CD4-positive, alpha-beta T cell (primary cell): ENCODE results near the gene EGFL7. TPM values are rescaled to one million over a fixed set of nuclear protein-coding genes. Genes with fewer than 3 reads are reported as not detected.

Experiments used
- ATAC-seq: fragments of 200-7000 bp; cut with Tn5 transposase; one replicate; pipeline ENCODE4 v1.10.0; 2022; ENCODE audit warnings: mild to moderate bottlenecking; ENCODE audit not compliant: poor library complexity
- CTCF ChIA-PET: fragments of 350-600 bp; sonication (Branson Sonifier 250); formaldehyde crosslinking; loops from one replicate; lab custom pipeline; 2021; ENCODE audit warnings: antibody characterized with exemption, inconsistent platforms; lab: Charles Lee
- POLR2A ChIA-PET: fragments of 350-600 bp; sonication (Branson Sonifier 250); formaldehyde crosslinking; loops from one replicate; lab custom pipeline; 2021; ENCODE audit warnings: antibody characterized with exemption, inconsistent platforms; lab: Charles Lee
- DNase-seq, 14 experiments: peaks; one replicate each; pipeline ENCODE4 v3.0.0-alpha.2; 2013 to 2020; ENCODE audit warnings: mixed read lengths in 2 of 14
- H3K27ac ChIP-seq, 2 donors: one replicate each; pipeline versions ENCODE4 v1.5.1 to v1.7.0; 2013; ENCODE audit warnings: low read length in 2 of 2, low read depth in 1 of 2, mild to moderate bottlenecking in 1 of 2
- H3K27me3 ChIP-seq, 2 experiments: 1 replicate in 1 of 2; 2 replicates in 1 of 2; pipeline versions ENCODE4 v1.6.1 to v1.7.0; 2013; ENCODE audit warnings: low read length in 2 of 2, control low read depth in 1 of 2, mild to moderate bottlenecking in 1 of 2, moderate library complexity in 1 of 2; ENCODE audit not compliant: insufficient read depth in 2 of 2, control insufficient read depth in 1 of 2
- H3K36me3 ChIP-seq: one replicate; pipeline ENCODE4 v1.6.1; 2013; ENCODE audit warnings: low read length, control low read depth; ENCODE audit not compliant: insufficient read depth
- H3K4me1 ChIP-seq: one replicate; pipeline ENCODE4 v1.6.1; 2013; ENCODE audit warnings: low read length, control low read depth; ENCODE audit not compliant: insufficient read depth
- H3K4me3 ChIP-seq: one replicate; pipeline ENCODE4 v1.5.1; 2013; ENCODE audit warnings: mild to moderate bottlenecking, low read length, moderate library complexity
- H3K9me3 ChIP-seq, 2 experiments: 1 replicate in 1 of 2; 2 replicates in 1 of 2; pipeline versions ENCODE4 v1.6.1 to v1.7.0; 2013; ENCODE audit warnings: low read length in 2 of 2, mild to moderate bottlenecking in 2 of 2, control low read depth in 1 of 2, moderate library complexity in 1 of 2; ENCODE audit not compliant: control insufficient read depth in 1 of 2, insufficient read depth in 1 of 2
- H3K27ac Mint-ChIP-seq: one replicate; pipeline ENCODE4 v1.8.0; 2020; ENCODE audit warnings: mixed read lengths
- H3K27me3 Mint-ChIP-seq: one replicate; pipeline ENCODE4 v1.8.0; 2021; ENCODE audit warnings: mixed read lengths
- H3K36me3 Mint-ChIP-seq: one replicate; pipeline ENCODE4 v1.8.0; 2021; ENCODE audit warnings: low read depth, mixed read lengths
- H3K4me1 Mint-ChIP-seq: one replicate; pipeline ENCODE4 v1.8.0; 2021; ENCODE audit warnings: low read depth, mixed read lengths
- H3K4me3 Mint-ChIP-seq: one replicate; pipeline ENCODE4 v1.8.0; 2020; ENCODE audit warnings: mild to moderate bottlenecking, mixed read lengths
- H3K9me3 Mint-ChIP-seq: one replicate; pipeline ENCODE4 v1.8.0; 2020; ENCODE audit warnings: mixed read lengths
- intact Hi-C, 2 experiments: fragments of 100-400 bp; cut with DNase I in 1 of 2; cut with micrococcal nuclease in 1 of 2; formaldehyde crosslinking; loops; one replicate each; pipeline versions ENCODE4 v1.15.1 to v1.9.0; 2023 to 2025; cut with DNase I, micrococcal nuclease
- total RNA-seq, 174 experiments: library from RNA in 2 of 174; stranded (reverse) in 2 of 174; gene quantifications; one replicate each; pipeline ENCODE4 v1.2.3 and lab custom pipeline; 2021 to 2026
- TF ChIP-seq, protein P1 (sequence below): fragments of 200-600 bp; IDR thresholded peaks from one replicate; pipeline ENCODE4 v1.8.0; 2022; ENCODE audit warnings: antibody characterized with exemption, mild to moderate bottlenecking

EGFL7 gene
- total RNA-seq, 2 experiments from 2014 or later = not detected

GRCh38 chr9:136619742-136620440 lies 42.8 kb upstream of the EGFL7 start:
- no peak for ATAC-seq
- H3K4me3 Mint-ChIP-seq = no peak overlapping the region
- H3K27me3 Mint-ChIP-seq = peaks cover 4% of the 10 kb centered on the region
- TF ChIP-seq, protein P1, sequence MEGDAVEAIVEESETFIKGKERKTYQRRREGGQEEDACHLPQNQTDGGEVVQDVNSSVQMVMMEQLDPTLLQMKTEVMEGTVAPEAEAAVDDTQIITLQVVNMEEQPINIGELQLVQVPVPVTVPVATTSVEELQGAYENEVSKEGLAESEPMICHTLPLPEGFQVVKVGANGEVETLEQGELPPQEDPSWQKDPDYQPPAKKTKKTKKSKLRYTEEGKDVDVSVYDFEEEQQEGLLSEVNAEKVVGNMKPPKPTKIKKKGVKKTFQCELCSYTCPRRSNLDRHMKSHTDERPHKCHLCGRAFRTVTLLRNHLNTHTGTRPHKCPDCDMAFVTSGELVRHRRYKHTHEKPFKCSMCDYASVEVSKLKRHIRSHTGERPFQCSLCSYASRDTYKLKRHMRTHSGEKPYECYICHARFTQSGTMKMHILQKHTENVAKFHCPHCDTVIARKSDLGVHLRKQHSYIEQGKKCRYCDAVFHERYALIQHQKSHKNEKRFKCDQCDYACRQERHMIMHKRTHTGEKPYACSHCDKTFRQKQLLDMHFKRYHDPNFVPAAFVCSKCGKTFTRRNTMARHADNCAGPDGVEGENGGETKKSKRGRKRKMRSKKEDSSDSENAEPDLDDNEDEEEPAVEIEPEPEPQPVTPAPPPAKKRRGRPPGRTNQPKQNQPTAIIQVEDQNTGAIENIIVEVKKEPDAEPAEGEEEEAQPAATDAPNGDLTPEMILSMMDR = no peak
- peak in 3 of 14 experiments; percentile 36 to 67 (median 63) for DNase-seq
- ChIA-PET POLR2A (no interaction called here), CTCF (no interaction called here)
- H3K9me3 ChIP-seq = peaks cover 0 to 12% of the 10 kb centered on the region in 2 experiments
- no peak overlapping the region for H3K27ac ChIP-seq
- H3K4me1 Mint-ChIP-seq = no peaks in the 10 kb centered on the region
- peaks cover 0 to 4% of the 10 kb centered on the region in 2 experiments for H3K27me3 ChIP-seq
- H3K27ac Mint-ChIP-seq = no peak overlapping the region
- intact Hi-C loops = no loop called here
- no peaks in the 10 kb centered on the region for H3K36me3 ChIP-seq
- H3K4me1 ChIP-seq = peaks cover 22% of the 10 kb centered on the region
- H3K9me3 Mint-ChIP-seq = no peaks in the 10 kb centered on the region
- no peak overlapping the region for H3K4me3 ChIP-seq
- no peaks in the 10 kb centered on the region for H3K36me3 Mint-ChIP-seq

DNA sequence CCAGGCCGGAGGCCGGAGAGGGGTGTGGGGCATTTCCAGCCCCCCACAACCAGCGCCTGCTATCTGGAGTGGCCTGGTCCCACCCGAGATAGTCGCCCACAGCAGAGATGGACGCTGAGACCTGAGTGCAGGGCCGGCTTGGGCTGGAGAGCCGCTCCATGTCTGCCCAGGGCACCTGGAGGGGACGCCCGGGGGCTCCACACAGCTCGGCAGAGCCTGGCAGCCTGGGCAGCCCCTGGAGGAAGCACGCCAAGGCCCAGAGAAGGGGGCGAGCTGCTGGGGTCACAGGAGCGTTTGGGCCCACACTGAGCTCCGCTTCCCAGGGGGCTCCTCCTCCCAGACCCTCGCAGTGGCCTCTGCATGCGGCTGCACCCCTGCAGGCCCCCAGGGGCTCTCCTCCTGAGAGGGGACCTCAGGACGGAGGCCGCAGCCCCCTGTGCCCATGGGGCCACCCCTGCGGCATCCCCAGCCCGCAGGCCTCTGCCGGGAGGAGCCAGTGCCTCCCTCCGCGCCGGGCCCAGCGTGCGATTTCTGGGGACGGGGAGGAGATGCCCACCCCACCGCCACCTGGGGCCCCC lies 42.2 kb upstream of the EGFL7 start:
- Histone ChIP-seq H3K9me3 (peaks cover 0 to 14% of the 10 kb centered on the region in 2 experiments), H3K27ac (no peak overlapping the region), H3K4me1 (peaks cover 22% of the 10 kb centered on the region), H3K36me3 (no peaks in the 10 kb centered on the region), H3K27me3 (peaks cover 0 to 4% of the 10 kb centered on the region in 2 experiments), H3K4me3 (no peak overlapping the region)
- POLR2A ChIA-PET = no interaction called here
- ATAC-seq (no peak), DNase-seq (no peak)
- no peak overlapping the region for H3K27ac Mint-ChIP-seq
- intact Hi-C loops = no loop called here
- TF ChIP-seq, protein P1 = no peak
- no peaks in the 10 kb centered on the region for H3K9me3 Mint-ChIP-seq
- no peaks in the 10 kb centered on the region for H3K36me3 Mint-ChIP-seq
- no peaks in the 10 kb centered on the region for H3K4me1 Mint-ChIP-seq
- H3K4me3 Mint-ChIP-seq = no peak overlapping the region
- H3K27me3 Mint-ChIP-seq = peaks cover 4% of the 10 kb centered on the region
- CTCF ChIA-PET = no interaction called here

GRCh38 chr9:136621019-136621733 lies 41.5 kb upstream of the EGFL7 start:
- Histone ChIP-seq H3K9me3 (peaks cover 0 to 14% of the 10 kb centered on the region in 2 experiments), H3K27ac (no peak overlapping the region), H3K27me3 (peaks cover 0 to 4% of the 10 kb centered on the region in 2 experiments), H3K36me3 (no peaks in the 10 kb centered on the region), H3K4me1 (peaks cover 22% of the 10 kb centered on the region), H3K4me3 (no peak overlapping the region)
- Mint-ChIP-seq H3K36me3 (no peaks in the 10 kb centered on the region), H3K4me1 (no peaks in the 10 kb centered on the region), H3K27me3 (peaks cover 4% of the 10 kb centered on the region), H3K27ac (no peak overlapping the region), H3K9me3 (no peaks in the 10 kb centered on the region), H3K4me3 (no peak overlapping the region)
- intact Hi-C loops = no loop called here
- ATAC-seq (no peak), DNase-seq (no peak)
- ChIA-PET POLR2A (no interaction called here), CTCF (no interaction called here)
- TF ChIP-seq, protein P1 = no peak
